ENCODE data around the gene OPHN1.

The OPHN1 gene

GRCh38 chrX:68238568-68238967, 194.7 kb downstream of the OPHN1 start:
- Histone ChIP-seq H3K4me3 (ENCODE audit: low read depth, low read length) (no peak overlapping the region), H3K23ac (ENCODE audit: low read length) (no peak overlapping the region), H2BK5ac (ENCODE audit: low read depth, low read length, poor library complexity) (no peak overlapping the region), H4K91ac (ENCODE audit: low read depth, low read length) (no peak overlapping the region), H3K79me1 (ENCODE audit: low read length) (no peaks in the 10 kb centered on the region), H3K9ac (ENCODE audit: low read length) (no peak overlapping the region), H3K27me3 (ENCODE audit: insufficient read depth, low read length) (no peaks in the 10 kb centered on the region), H3K36me3 (ENCODE audit: control insufficient read depth in 1 of 2, insufficient read depth in 2 of 2, low read length in 2 of 2) (no peaks in the 10 kb centered on the region), H3K18ac (ENCODE audit: low read length) (no peak overlapping the region), H4K12ac (ENCODE audit: low read depth, low read length) (no peak overlapping the region), H3K14ac (ENCODE audit: low read length) (no peak overlapping the region), H2BK12ac (ENCODE audit: low read length) (no peak overlapping the region), H3K4me2 (ENCODE audit: low read length) (no peak overlapping the region), H3K4me1 (ENCODE audit: control insufficient read depth in 1 of 2, insufficient read depth in 2 of 2, low read length in 2 of 2) (no peaks in the 10 kb centered on the region), H2BK120ac (ENCODE audit: insufficient read depth, low read length, poor library complexity) (no peak overlapping the region), H4K8ac (ENCODE audit: low read depth, low read length) (no peak overlapping the region), H2AFZ (ENCODE audit: insufficient read depth, low read length, poor library complexity) (no peak overlapping the region), H3K27ac (ENCODE audit: low read depth, low read length) (no peak overlapping the region), H3K4ac (ENCODE audit: low read depth, low read length) (no peak overlapping the region), H3K79me2 (ENCODE audit: control insufficient read depth, insufficient read depth, low read length, poor library complexity) (no peaks in the 10 kb centered on the region), H2AK5ac (ENCODE audit: low read length) (no peak overlapping the region), H3K9me3 (ENCODE audit: insufficient read depth, low read depth, low read length) (no peaks in the 10 kb centered on the region)
- WGBS (ENCODE audit: extremely low coverage, insufficient coverage, insufficient read length), result no CpG with 5 or more reads among the region's 7 CpGs
- peak in 1 of 2 donors; percentile 26 for DNase-seq

GRCh38 chrX:68234171-68234910, 199.0 kb downstream of the OPHN1 start:
- H3K79me1 ChIP-seq (ENCODE audit: low read length), result no peaks in the 10 kb centered on the region
- H3K27ac ChIP-seq (ENCODE audit: low read depth, low read length), result no peak overlapping the region
- no peak overlapping the region for H3K23ac ChIP-seq (ENCODE audit: low read length)
- H3K36me3 ChIP-seq (ENCODE audit: control insufficient read depth in 1 of 2, insufficient read depth in 2 of 2, low read length in 2 of 2), result no peaks in the 10 kb centered on the region
- no peak overlapping the region for H3K4me3 ChIP-seq (ENCODE audit: low read depth, low read length)
- no peaks in the 10 kb centered on the region for H3K27me3 ChIP-seq (ENCODE audit: insufficient read depth, low read length)
- no peaks in the 10 kb centered on the region for H3K79me2 ChIP-seq (ENCODE audit: control insufficient read depth, insufficient read depth, low read length, poor library complexity)
- no peak overlapping the region for H2AFZ ChIP-seq (ENCODE audit: insufficient read depth, low read length, poor library complexity)
- no peak overlapping the region for H4K12ac ChIP-seq (ENCODE audit: low read depth, low read length)
- no peak overlapping the region for H4K8ac ChIP-seq (ENCODE audit: low read depth, low read length)
- no peak overlapping the region for H3K14ac ChIP-seq (ENCODE audit: low read length)
- no peaks in the 10 kb centered on the region for H3K4me1 ChIP-seq (ENCODE audit: control insufficient read depth in 1 of 2, insufficient read depth in 2 of 2, low read length in 2 of 2)
- no peak overlapping the region for H3K18ac ChIP-seq (ENCODE audit: low read length)
- H2BK120ac ChIP-seq (ENCODE audit: insufficient read depth, low read length, poor library complexity), result no peak overlapping the region
- no peak for DNase-seq
- H4K91ac ChIP-seq (ENCODE audit: low read depth, low read length), result no peak overlapping the region
- no peaks in the 10 kb centered on the region for H3K9me3 ChIP-seq (ENCODE audit: insufficient read depth, low read depth, low read length)
- no peak overlapping the region for H3K4ac ChIP-seq (ENCODE audit: low read depth, low read length)
- no peak overlapping the region for H2AK5ac ChIP-seq (ENCODE audit: low read length)
- H2BK5ac ChIP-seq (ENCODE audit: low read depth, low read length, poor library complexity), result no peak overlapping the region
- H3K4me2 ChIP-seq (ENCODE audit: low read length), result no peak overlapping the region
- no peak overlapping the region for H2BK12ac ChIP-seq (ENCODE audit: low read length)
- H3K9ac ChIP-seq (ENCODE audit: low read length), result no peak overlapping the region
- WGBS (ENCODE audit: extremely low coverage, insufficient coverage, insufficient read length), result no CpG with 5 or more reads among the region's 6 CpGs

- WGBS (ENCODE audit: extremely low coverage, insufficient coverage, insufficient read length), result no CpG with 5 or more reads among the region's 5 CpGs
- Histone ChIP-seq H3K4me3 (ENCODE audit: low read depth, low read length) (no peak overlapping the region), H3K4me2 (ENCODE audit: low read length) (no peak overlapping the region), H3K79me2 (ENCODE audit: control insufficient read depth, insufficient read depth, low read length, poor library complexity) (no peaks in the 10 kb centered on the region), H3K79me1 (ENCODE audit: low read length) (no peaks in the 10 kb centered on the region), H3K18ac (ENCODE audit: low read length) (no peak overlapping the region), H2BK12ac (ENCODE audit: low read length) (no peak overlapping the region), H3K27me3 (ENCODE audit: insufficient read depth, low read length) (no peaks in the 10 kb centered on the region), H2AFZ (ENCODE audit: insufficient read depth, low read length, poor library complexity) (no peak overlapping the region), H4K8ac (ENCODE audit: low read depth, low read length) (no peak overlapping the region), H4K12ac (ENCODE audit: low read depth, low read length) (no peak overlapping the region), H2BK120ac (ENCODE audit: insufficient read depth, low read length, poor library complexity) (no peak overlapping the region), H4K91ac (ENCODE audit: low read depth, low read length) (no peak overlapping the region), H3K27ac (ENCODE audit: low read depth, low read length) (no peak overlapping the region), H2AK5ac (ENCODE audit: low read length) (no peak overlapping the region), H3K36me3 (ENCODE audit: control insufficient read depth in 1 of 2, insufficient read depth in 2 of 2, low read length in 2 of 2) (no peaks in the 10 kb centered on the region), H3K23ac (ENCODE audit: low read length) (no peak overlapping the region), H3K4ac (ENCODE audit: low read depth, low read length) (no peak overlapping the region), H2BK5ac (ENCODE audit: low read depth, low read length, poor library complexity) (no peak overlapping the region), H3K9me3 (ENCODE audit: insufficient read depth, low read depth, low read length) (no peaks in the 10 kb centered on the region), H3K9ac (ENCODE audit: low read length) (no peak overlapping the region), H3K14ac (ENCODE audit: low read length) (no peak overlapping the region), H3K4me1 (ENCODE audit: control insufficient read depth in 1 of 2, insufficient read depth in 2 of 2, low read length in 2 of 2) (no peaks in the 10 kb centered on the region)
- peak in 1 of 2 donors; percentile 21 for DNase-seq
These were observed 201.1 kb downstream of the OPHN1 start for GRCh38 chrX:68232206-68232605.

- Histone ChIP-seq H3K23ac (ENCODE audit: low read length) (no peak overlapping the region), H4K8ac (ENCODE audit: low read depth, low read length) (no peak overlapping the region), H2BK12ac (ENCODE audit: low read length) (no peak overlapping the region), H3K36me3 (ENCODE audit: control insufficient read depth in 1 of 2, insufficient read depth in 2 of 2, low read length in 2 of 2) (peaks cover 0 to 2% of the 10 kb centered on the region in 2 experiments), H3K79me2 (ENCODE audit: control insufficient read depth, insufficient read depth, low read length, poor library complexity) (no peaks in the 10 kb centered on the region), H2AK5ac (ENCODE audit: low read length) (no peak overlapping the region), H3K14ac (ENCODE audit: low read length) (no peak overlapping the region), H3K4ac (ENCODE audit: low read depth, low read length) (no peak overlapping the region), H2BK5ac (ENCODE audit: low read depth, low read length, poor library complexity) (no peak overlapping the region), H2BK120ac (ENCODE audit: insufficient read depth, low read length, poor library complexity) (no peak overlapping the region), H3K27me3 (ENCODE audit: insufficient read depth, low read length) (no peaks in the 10 kb centered on the region), H3K9ac (ENCODE audit: low read length) (no peak overlapping the region), H3K4me1 (ENCODE audit: control insufficient read depth in 1 of 2, insufficient read depth in 2 of 2, low read length in 2 of 2) (no peaks in the 10 kb centered on the region), H3K9me3 (ENCODE audit: insufficient read depth, low read depth, low read length) (no peaks in the 10 kb centered on the region), H3K79me1 (ENCODE audit: low read length) (no peaks in the 10 kb centered on the region), H3K4me3 (ENCODE audit: low read depth, low read length) (no peak overlapping the region), H2AFZ (ENCODE audit: insufficient read depth, low read length, poor library complexity) (no peak overlapping the region), H4K12ac (ENCODE audit: low read depth, low read length) (no peak overlapping the region), H3K18ac (ENCODE audit: low read length) (no peak overlapping the region), H3K27ac (ENCODE audit: low read depth, low read length) (no peak overlapping the region), H4K91ac (ENCODE audit: low read depth, low read length) (no peak overlapping the region), H3K4me2 (ENCODE audit: low read length) (no peak overlapping the region)
- no CpG with 5 or more reads among the region's 1 CpG for WGBS (ENCODE audit: extremely low coverage, insufficient coverage, insufficient read length)
- no peak for DNase-seq
These were observed 224.3 kb downstream of the OPHN1 start for GRCh38 chrX:68209008-68209407.

All from trophoblast cell (in vitro differentiated cells and primary cell).